Cerebellar cortex (tissue), 1 donor: ENCODE measurements around the gene CHST13.

ENCODE experiments used
- DNase-seq: peaks from one replicate; pipeline ENCODE4 v3.0.0-alpha.2; 2015; ENCODE audit warnings: low spot score

The CHST13 gene

GRCh38 chr3:126523745-126524428, at the start of gene CHST13:
Gene CHST13, plus strand, starts transcription at chr3:126524155. Its CDS starts 178 bp downstream, at chr3:126524333.
- no peak for DNase-seq

DNA sequence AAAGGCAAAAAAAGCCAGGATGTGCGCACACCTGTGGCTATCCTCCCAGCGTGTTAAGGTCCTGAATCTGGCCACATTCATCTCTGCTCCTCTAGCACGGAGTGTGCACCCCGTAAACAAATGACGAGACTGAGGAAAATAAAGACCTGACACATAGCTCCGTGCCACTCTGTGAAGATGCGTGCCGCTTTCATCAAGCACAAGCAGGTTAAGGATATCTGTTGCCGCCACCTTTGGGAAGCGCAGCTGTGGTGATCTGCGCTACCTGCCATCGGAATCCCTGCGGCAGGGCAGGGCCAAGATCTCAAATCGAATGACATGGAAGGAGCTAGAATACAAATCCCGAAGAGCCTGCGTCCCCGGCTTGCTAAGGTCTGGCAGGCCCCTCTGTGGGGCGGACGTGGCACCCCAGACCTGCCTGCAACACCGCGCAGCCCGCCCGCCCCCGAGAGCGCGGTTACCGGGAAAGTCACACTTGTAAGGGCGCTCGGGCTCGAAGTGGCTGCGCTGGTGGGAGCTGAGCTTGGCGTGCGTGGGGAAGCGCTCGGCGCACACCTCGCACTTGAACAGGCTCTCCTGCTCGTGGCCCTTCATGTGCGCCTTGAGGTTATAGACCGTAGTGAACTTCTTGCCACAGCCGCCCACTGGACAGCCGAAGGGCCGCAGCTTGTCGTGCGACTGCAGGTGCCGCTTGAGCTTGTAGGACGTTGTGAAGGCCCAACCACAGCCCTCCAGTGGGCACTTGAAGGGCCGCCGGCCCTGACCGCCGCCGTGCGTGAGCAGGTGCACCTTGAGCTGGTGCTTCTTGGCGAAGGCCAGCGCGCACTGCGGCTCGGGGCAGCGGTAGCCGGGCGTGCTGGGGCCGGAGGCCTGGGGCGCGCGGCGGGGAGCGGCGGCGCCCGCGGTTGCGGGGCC, 49.2 kb upstream of the CHST13 start:
- no peak for DNase-seq

GRCh38 chr3:126475413-126476114, 48.4 kb upstream of the CHST13 start, which contains the start of gene ZXDC:
Gene ZXDC, minus strand, starts transcription at chr3:126475891. Its CDS starts 26 bp downstream, at chr3:126475865.
- peak; percentile 88 for DNase-seq

- peak; percentile 71 for DNase-seq
Observed at GRCh38 chr3:126476166-126477060, 47.5 kb upstream of the CHST13 start.

GRCh38 chr3:126477061-126477380, 46.9 kb upstream of the CHST13 start:
- DNase-seq, result no peak

DNA sequence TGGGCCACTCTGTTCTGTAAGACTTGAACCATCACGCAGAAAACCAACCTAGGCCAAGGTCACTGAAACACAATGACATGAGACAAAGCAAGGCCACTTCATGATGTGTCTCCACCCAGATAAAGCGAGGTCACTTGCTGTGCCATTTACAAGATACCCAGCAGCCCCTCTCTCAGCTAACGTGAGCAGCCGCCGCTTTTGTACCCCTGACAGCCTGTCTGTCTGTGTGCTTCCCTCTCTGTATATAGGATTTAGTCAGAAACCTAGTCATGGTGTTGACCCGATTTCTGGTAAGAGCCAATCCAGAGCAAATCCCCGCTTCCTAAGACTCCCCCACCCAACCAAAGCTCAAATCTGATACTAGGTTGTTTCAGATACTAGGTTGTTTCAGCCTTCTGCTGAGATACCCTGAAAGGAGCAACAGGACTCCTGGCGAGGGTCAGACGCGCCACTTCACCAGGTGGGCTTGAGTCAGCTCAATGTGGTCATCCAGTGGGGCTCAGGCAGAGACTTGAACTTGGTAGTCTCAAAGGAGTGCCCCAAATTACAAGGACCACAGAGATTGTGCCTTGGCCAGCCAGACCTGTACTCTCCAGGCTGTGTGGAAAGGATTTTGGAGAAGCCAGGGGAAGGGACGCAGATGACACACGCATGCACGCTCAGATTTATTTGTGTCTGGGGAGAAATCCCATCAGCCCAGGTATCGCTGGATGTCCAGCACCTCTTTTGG, 45.2 kb upstream of the CHST13 start:
- no peak for DNase-seq

DNA sequence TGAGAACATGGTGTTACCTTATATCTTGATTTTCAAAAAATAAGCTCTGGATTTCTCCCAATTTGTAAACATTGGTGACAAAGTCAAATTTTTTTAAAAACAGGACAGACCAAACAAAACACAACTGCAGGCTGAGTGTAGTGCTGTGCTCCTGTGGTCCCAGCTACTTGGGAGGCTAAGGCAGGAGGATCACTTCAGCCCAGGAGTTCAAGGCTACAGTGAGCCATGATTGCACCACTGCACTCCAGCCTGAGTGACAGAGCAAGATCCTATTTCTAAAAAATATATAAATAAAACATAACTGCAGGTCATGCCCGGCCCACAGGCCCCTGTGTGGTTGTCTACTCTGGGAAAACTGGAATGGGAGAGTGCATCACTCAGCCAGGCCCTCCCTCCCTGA, 44.3 kb upstream of the CHST13 start:
- no peak for DNase-seq

GRCh38 chr3:126480206-126480605, 43.7 kb upstream of the CHST13 start:
- no peak for DNase-seq

DNA sequence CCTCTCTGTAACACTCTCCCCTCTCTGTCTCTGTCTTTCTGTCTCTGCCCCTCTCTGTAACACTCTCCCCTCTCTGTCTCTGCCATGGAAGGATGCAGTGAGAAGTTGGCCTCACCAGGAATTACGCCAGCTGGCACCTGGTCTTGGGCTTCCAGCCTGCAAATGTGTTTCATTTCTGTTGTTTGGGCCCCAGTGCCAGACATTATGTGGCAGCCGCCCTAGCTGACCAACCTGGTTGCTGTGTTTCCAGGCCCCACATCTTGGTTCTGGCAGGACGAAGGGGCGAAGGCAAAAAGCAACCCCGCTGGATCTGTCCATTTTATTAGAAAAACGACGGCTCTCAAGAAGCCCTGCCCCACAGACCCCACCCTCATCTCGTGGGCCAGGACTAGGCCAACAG, 43.1 kb upstream of the CHST13 start:
- peak; percentile 95 for DNase-seq

DNA sequence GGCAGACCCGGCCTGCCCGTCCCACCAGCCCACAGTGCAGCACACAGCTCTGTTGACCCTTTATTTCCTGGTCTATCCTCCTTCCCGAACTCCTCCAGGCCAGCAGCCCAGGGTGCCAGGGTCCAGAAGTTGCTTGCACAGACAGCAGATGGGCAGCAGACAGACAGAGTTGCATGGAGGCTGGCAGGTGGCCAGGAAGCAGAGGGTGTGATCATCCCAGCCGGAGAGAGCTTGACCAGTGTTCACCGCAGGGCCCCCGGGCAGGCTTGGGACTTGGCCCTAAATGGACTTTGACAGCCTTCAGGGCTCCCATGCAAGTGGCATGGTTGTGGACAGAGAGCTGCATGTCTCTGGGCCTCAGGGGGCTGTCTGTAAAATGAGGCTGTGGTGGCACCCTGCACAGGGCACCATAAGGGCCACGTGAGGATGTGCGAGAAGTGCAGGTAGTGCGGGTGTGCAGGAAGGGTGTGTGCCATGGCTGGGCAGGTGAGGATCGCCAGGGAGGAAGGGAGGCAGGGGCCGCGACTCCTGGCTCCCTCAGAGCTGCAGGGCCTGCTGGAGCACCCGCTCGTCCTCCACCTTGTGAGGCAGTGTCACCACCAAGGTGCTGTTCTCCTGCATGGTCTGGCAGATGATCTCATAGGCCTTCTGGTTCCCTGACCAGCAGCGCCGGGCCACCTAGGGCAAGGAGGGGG, 42.0 kb upstream of the CHST13 start:
- peak; percentile 40 for DNase-seq

DNA sequence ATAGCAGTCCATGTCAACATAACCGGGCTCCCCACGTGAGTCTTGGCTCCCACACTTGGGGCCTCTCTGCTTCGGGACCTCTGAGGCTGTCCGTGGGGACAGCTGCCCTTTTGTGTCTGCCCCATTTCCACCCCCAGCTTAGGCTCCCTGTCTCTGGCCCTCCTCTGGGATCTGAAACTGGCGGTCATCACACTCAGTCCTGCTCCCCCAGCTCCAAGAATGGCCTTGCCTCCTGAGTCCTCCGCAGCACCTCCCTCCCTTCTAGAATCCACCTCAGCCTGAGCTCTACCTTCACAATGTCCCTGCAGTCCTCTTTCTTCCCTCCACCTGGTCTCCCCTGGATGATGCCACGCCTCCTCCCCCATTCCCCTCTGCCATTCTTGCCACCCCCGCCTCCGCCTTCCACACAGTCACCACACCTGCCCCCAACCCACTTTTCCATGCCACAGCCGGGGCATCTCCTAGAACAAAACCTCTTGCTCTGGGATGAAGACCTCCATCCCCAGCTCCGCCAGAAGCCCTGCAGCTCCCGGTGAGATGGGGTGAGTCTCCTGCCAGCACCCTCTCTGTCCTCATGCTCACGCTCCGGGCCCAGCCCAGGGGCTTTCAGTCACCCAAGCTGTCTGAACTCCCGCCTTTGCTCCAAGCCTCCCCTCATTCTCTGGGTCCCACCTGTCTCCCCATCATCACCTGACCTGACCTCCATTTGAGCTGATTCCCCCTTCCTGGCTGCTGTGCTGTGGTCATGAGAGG, 41.3 kb upstream of the CHST13 start:
- DNase-seq, result no peak

GRCh38 chr3:126483321-126483761, 40.6 kb upstream of the CHST13 start:
- no peak for DNase-seq

- no peak for DNase-seq
Observed at GRCh38 chr3:126484148-126484547, 39.8 kb upstream of the CHST13 start.

GRCh38 chr3:126484662-126485061, 39.3 kb upstream of the CHST13 start:
- no peak for DNase-seq

DNA sequence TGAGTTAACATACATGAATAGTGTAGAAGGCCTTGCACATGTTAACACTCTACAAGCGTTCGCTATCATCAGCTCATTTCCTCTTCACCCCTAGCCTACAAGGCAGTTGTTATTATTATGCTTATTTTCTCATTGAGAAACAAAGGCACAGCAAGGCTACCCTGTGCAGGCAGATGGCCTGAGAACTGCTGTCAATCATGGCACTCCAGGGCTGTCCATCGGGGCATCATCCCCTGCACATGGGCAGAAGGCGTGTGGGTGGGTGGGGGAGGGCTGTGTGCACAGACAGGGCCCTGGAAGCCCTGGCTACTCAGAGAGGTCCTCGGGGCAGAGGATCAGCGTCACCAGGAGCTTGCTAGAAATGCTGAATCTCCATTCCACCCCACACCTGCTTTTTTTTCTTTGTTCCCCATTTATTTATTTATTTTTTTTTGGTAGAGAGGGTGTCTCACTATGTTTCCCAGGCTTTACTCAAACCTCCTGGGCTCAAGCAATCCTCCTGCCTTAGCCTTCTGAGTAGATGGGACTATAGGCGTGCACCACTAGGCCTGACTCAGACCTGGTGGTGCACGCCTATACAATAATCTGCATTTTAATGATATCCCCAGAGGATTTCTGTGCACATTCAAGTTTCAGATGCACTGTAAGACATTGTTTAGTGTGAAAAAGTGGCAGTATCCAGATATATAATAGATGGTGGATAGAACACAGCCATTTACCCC, 38.6 kb upstream of the CHST13 start:
- no peak for DNase-seq

GRCh38 chr3:126485956-126486355, 38.0 kb upstream of the CHST13 start:
- DNase-seq, result no peak

GRCh38 chr3:126486360-126486847, 37.6 kb upstream of the CHST13 start:
- DNase-seq, result peak; percentile 74

DNA sequence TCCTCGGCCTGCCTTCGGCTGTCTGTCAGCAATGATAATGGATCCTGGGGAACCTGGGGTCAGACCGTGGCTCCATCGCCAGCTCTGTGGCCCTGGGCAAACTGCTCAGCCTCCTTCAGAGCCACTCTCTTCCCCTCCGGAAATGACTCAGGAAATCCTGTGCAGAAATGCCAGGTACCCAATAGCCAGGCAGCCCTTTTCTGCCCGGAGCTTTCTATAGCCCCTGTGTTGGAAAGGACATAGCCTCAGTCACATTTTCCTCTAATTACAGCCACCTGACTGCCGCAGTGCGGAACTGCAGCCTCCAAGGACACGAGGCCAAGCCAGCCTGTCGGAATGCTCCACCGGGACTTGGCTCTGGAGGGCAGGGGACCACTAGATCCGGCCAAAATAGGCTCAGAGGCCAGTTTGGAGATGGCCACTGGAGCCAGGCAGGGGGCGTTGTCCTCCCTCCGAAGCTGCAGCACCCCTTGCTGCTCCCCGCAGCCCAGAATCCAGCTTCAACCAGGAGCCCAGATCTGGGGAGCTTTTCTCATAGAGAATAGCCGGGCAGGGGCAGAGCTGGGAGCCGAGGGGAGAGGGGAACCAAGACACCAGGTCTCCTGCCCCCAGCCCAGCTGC, 36.7 kb upstream of the CHST13 start:
- peak; percentile 51 for DNase-seq
